Activated CD4-positive, alpha-beta T cell treated with anti-CD3 and anti-CD28 coated beads for 4 hours (primary cell): ENCODE data around the gene DTHD1.
A peak's percentile ranks its signal among the peaks of the same experiment; 100 is the strongest.

Source experiments
- DNase-seq, 2 donors: peaks; one replicate each; pipeline ENCODE4 v3.0.0-alpha.2; 2020

Gene DTHD1

DNA sequence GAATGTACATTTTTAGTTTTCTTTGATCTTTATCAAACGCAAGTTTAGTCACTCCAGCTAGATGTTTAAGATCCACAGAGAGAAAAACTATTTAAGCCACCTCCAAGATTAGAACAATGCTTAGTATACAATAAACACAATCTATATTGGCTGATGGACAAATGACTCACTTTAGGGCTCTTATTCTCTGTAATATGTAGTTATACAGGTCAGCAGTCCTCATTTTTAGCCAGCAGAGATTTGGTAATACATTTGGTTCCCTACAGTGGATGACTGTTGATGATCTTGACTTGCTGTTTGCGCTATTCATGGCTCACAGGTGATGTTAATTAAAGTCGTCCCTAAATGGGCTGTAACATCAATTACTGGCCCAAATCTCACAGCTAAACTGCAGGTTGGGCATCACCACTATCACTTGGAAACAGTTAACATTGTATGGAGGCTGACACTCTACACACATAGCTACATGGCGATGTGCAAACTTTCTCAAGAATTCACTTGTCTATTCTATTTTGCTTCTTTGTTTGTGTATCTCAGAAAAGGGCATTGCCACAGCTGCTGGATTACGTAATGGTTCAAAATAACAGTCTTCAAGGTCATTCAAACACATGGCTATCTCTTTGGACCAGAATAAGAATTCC is 11.8 kb upstream of the DTHD1 start:
- DNase-seq, result no peak

DNA sequence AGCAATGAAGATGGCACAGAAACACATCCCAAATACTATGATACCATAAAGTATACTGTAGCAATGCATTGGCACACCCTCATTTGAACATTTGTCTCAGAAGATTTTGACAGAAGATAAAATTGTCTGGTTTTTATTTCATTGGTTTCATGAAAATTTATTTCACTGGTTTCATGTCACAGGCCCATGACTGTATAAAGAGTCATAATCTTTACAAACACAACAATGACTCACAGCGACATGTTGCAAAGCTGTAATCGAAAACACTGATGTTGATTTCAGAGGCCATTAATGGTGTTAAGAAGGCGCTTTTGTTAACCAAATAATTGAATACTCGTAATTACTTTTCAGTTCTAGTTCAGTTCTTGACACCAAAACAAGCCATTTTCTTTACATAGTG is 8.1 kb upstream of the DTHD1 start:
- no peak for DNase-seq

DNA sequence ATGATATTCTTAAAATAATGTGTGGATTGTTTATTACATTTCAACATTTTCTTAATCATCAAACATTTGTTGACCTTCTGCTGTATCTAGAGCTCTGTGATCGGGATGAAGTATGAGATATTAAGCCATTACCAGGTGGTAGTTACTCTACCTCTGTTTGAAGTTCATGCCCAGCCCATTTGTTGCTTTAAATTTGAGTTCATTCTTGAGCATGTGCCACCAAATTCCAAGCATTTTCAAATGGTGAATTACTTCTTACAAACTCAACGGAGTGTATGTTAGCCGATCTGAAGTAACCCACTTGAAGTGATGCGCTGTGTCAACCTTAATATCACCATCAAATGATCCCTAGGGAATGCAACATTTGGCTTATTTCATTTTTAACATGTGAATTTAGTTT is 7.3 kb upstream of the DTHD1 start:
- no peak for DNase-seq

DNA sequence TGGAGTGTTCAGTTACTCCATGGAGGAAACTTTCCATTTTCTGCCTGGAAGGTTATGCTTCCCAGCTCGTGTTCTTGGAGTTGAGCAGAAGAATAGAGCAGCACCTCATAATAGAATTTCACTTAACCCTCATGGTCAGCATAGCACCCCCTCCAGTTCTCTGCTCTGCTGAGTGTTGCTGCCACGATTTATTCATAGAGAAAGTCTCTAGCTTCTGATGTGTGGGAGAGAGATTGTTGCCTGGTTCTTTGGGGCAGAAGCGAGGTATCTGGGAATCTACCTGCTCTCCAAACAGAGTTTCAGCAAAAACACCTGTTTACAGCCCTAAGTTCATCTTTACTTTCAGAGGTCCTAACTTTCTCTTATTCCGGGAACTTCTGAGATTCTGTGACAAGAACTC is 3.9 kb upstream of the DTHD1 start:
- DNase-seq, result no peak

DNA sequence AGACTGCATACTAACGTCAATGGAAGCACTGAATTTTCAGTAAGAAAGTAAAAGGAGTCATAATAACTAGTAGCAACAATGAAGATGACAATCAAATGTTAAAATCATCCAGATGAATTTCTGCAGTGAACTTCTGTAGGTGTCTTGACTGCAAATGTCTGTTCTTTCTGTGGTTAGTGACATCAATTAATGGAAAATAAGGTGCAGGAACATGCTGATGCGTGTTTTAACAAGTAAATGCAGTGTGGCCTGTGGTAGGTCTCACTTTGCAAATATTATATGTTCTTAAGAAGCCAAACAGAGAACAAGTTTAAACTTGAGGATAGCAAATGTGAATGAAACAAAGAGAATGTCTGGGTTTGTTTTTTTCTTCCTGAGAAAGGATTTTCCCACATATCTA is 2.6 kb upstream of the DTHD1 start:
- no peak for DNase-seq

DNA sequence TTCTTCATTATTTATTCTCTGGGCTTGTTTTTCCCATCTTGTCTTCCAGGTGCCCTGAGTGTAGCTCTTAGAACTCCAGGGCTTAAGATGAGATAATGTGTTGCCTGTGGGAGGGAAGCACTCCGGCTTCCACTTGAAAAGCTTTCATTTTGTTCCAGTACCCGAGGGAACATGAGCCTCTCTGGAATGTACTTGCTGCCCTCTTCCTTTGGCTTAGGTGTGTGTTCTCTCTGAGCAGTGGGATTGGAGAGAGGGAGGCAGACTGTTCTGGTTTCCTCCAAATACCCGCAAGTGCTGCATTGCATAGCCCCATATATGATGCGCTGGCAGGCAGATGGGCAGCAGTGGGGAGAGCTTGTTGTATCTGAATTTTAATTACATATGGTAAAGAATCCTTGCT is 861 bp upstream of the DTHD1 start:
- DNase-seq, result no peak

DNA sequence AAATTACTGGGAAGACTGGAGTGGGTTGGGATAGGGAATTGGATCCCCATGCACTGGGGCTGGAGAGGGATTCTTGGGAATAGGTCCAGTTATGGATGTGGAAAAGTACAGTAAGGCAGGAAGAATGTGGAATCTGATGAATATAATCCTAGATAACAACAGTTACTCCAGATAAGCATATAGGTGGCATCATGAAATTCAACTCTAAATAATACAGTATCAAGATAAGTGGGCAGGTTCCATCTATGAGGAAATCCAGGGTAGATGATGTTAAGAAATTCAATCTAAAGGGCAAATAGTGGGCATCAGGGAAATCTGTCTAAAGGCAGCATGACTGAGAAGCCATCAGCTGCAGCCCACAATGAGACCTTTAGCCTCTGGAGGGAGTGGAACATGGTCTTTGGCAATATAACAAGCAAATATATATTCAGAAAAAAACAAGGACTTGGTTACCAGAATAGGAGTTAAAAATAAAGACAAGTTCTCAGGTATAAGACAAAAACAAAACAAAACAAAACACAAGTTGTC is 1.2 kb downstream of the DTHD1 start:
- DNase-seq, result no peak

DNA sequence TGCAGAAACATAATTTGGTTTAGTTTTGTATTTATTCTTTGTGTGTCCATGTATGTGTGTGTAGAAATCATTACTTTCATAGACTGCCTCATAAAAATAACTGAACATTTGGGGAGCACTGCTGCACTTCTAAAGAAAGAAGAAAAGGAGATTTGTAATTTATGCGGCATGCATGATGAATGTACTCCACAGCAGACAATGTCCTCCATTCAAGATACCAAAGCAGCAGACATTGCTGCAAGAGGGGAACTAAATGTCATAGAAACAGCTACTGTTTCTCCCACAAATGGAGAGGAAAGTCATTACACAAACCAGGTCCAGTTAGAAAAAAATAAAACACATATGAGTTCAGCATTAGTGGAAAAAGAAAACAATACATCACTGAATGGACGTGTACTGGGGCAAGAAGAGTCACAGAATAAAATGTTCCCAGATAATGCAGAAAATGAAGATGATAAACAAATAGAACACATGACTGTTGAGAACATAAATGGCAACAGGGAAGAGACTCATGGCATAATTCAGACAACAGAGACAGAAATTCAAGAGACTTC is 2.6 kb downstream of the DTHD1 start:
- DNase-seq, result no peak

DNA sequence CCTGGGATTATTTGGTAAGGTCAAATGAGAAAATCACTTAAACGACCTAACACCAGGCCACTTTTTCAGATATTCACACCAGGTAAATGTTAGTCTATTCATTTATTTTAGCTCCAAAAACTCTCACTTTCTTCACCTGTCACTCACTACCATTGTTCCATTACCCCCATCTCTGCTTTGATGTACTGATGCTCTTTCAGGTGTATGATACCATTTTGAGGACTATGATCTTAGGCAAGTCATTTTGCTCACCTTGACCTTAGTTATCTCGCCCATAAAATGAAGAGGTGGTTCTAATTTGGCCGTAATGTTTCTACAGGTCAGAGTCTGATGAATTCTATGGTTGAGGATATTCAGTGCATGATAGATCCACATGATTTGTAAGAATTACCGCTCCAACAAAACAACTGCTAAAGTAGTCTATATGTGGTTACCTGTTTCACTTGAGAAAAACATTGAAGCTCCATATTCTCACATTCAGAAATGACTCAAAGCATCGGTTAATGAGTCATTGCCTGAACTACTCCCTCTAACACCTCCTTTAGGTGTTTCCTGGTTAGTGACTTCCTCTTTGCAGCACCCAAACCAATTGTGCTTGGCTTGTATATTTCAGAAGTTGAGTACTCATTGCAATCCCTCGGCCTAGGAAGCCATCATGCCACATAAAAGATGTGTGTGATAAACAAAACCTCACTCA is 4.5 kb downstream of the DTHD1 start:
- DNase-seq, result peak; percentile 54 to 55

DNA sequence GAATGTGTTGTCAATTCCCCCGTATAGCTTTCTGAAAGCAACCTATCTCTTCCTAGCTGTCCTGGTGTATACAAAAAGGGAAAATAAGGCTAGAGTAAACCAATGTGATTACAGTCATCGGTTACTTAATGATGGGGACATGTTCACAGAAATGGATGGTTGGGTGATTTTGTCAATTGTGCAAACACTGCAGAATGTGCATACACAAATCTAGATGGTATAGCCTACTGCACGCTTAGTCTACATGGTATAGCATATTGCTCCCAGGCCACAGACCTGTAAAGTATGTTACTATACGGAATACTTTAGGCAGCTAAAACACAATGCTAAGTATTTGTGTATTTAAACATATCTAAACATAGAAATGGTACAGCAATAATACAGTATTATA is 5.1 kb downstream of the DTHD1 start:
- no peak for DNase-seq

DNA sequence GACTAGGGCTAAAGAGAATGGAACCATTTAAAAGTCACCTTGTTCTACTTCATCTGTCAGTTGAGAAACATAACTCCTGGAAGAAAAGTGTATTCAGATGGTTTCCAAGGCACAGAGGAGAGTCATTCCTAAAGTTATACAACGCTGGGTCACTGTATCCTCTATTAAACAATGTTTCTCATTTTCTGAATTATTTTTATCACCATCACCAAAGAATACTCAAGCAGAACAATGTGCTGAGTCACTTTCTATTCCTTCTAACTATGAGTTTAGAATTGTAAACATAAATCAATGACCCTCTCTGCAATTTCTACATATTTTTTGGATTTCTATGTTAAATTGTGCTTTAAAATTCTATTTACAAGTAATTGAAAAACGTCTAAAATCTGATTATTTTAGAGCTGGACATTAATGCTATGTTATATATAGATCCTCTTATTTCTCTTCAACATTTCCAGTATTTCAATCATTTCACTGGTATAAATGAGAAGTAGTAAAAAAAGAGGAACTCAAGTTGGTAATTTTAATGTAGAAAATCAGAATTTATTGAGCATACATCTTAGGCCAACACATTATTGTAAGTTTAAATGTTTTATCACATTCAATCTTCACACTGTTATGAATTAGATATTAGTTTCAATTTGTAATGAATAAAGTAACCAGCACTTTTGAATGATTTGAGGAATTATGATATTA is 7.5 kb downstream of the DTHD1 start:
- no peak for DNase-seq

DNA sequence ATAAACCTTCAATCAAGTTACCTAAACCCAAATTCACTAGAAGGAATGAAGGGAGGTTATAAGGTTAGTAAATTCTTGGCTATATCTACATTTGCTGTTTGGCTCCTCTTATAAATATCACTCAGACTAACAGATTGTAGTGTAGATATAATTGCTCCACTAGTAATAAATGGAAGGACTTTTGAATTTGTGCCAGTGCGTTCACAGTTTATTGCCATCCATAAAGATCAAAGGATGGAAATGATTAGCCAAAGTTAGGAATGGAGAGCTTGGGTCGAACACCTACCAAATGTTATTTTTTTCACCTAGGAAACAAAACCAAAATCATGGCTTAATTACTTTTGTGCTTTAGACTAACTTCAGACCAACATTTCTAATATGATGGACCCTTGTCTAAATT is 9.2 kb downstream of the DTHD1 start:
- DNase-seq, result no peak

DNA sequence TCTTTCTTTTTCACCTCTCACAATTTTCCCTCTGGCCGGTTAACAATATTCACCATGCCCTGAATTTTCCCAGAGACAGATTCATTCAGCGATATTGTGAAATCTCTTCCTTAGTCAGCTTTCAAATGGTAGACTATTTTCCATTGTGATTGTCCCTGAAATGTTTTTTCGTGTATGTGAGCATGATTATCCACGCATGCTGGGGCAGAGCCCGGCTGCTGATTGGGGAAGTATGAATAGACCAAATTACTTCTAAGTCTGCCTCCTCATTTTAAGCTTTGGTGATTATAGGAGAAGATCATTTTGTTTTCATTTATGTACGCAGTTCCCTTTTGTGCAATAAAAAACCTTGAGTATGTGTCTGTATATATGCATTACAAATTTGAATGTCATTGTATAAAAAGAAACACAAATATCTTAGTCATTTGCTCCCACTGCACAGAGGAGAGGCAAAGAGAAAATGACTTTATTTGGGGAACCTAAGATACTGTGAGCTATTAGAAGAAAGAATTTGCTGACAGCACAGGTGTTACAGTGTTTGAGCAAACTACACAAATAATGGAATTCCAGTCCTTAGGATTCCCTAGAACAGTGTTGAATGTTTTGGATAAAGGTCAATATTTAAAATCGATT is 11.3 kb downstream of the DTHD1 start:
- no peak for DNase-seq

DNA sequence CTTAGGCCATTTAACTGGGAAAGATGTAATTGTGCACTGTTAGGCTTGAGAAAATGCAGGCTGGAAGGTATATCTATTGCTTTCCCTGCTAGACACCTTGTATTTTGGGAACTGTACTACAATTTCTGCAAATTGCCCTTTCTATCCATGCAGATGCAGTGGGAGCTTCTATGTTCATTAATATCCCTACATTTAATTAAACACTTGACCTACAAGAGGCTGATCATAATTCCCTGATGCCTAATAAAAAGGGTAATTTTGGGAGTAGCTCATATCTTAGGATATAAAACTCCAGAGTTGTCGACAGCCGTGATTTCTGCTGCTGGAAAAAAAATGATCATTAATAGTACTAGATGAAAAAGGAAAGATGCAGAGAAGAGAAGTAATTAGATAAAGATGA is 19.7 kb downstream of the DTHD1 start:
- no peak for DNase-seq

DNA sequence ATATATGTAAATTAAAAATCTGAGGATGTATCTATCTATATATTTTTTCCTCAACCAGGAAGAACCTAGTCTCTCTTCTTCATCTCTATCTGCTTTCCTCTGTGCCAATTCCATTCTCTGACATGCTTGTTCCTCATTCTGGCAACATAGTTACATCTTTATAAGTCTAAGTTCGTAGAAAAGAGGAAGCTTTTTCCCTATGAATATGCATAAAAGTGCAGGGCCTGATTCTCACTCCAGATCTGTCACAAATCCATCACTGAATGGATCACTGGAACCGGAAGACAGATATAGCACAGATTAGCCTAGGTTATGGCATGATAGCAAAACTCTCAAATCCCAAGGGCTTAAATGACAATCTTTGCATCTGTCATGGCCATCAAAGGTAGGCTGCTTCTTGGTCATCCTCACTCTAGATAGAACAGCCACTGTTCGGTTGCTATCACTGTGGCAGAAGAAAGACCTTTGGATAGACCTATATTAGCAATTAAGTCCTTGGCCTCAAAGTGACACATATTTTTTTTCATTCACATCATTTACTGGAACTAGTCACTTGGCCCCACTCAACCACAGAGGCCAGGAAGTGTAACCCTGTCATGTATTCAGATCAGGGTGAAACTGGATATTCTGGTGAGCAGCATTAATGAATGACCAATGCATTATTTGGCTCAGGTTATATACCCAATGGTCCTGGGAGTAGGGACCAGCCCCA is 22.2 kb downstream of the DTHD1 start:
- DNase-seq, result no peak

DNA sequence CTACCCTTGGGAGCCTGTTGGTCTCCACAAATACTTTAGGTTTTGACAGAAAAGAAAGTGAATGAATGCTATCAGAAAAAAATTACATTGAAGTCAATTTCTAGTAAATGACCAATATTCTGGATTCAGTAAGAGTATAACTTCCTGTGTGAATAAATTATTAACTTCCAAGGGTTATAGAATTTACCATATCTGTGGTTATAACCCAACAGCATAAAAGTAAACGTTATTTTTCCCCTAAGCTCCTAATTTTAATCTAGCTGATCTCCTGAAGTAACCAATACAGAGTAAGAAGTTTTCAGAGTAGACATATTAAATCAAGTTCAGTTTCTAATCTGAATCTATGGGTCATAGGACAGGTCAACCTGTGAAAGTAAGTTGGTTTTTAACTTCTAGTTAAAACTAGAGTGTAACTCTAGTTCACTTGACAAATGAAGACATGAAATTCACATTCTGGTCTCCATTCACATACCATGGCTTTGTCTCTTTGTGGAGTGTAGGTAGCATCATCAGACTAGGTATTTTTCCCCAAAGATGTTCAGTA is 22.8 kb downstream of the DTHD1 start:
- DNase-seq, result no peak

DNA sequence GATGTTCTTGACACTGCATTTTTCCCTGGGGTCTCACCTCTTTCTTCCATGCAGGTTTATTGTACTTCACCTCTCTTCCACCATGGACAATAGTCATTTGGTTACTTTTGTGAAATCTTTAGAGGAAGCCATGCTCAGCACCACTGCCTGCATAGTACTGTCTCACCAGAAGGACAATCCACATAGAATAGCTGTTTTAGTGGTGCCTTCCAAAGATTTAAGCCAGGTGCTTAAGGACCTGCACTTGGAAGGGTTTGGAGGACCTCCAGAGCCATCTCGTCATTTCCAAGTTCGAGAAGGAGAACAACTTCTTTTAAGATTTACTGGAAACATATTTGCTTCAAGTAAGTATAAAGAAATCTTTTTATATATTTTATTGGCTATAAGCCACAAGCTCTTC is 26.7 kb downstream of the DTHD1 start:
- DNase-seq, result no peak

DNA sequence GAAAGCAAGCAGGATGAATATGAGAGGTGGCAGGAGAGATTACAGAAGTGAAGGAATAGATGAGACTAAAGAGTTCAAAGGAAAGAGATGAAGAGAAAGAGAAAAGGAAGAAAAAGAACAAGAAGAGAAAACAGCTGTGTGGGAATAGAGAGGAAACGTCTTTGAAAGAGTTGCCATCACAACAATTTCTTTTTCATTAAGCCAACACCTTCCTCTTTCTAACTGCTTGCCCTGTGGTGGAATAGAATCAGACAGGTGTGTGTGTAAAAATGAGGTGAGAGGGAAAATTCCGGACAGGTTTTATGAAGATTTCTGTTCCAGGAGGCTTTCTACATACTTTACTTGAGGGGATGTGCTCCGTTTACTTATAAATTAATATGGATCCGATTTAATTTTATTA is 28.8 kb downstream of the DTHD1 start:
- DNase-seq, result no peak

DNA sequence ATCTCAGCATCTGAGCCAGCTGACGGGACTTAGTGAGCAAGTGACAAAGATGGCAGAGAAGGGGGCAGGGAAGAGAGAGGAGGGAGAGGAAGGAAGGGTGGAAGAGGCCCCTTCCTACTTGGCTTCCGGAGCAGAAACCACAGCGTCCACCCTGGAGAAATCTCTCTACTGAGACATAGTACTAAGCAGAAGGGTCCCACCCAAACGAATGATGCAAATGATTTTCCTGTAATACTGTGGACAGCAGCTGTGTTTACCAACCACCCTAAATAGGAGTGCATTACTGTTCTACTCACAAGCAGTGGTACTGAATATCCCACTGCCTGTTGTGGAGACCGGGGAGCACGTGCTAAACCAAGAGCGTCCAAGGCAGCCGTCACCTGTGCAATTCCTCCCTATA is 29.4 kb downstream of the DTHD1 start:
- no peak for DNase-seq

DNA sequence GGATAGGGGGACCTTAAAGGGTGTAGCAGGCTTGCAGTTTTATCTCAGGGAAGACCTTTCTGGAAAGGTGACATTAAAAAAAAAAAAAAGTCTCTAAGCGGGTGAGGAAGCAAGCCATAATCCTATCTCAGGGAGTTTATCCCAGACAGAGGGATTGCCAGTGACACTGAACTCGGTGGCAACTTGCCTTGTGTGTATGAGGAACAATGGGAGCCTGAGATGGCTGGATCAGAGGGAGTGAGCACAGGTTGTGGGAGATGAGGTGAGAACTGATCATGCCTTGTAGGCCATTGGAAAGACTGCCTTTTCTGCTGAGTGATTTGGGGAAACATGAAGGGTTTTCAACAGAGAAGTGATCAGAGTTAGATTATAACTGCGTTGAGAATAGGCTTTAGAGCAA is 31.1 kb downstream of the DTHD1 start:
- no peak for DNase-seq

DNA sequence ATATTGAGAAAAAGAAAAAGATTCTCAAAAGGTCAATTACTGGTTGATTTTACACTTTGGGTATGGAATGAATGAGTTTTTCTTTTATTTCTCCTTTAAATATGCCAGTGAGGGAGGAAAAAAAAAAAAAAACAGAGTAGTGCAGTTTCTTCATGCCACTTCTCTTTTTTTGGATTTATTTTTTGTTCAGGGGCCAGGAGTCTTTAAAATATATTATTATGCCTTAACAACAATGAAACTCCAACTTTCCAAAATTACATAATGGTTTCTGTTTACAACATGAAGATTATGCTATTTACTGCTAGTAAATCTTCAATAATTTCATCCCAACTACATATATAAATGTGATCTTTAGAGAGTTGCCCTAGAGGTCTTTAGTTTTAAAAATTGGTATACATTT is 31.9 kb downstream of the DTHD1 start:
- no peak for DNase-seq

DNA sequence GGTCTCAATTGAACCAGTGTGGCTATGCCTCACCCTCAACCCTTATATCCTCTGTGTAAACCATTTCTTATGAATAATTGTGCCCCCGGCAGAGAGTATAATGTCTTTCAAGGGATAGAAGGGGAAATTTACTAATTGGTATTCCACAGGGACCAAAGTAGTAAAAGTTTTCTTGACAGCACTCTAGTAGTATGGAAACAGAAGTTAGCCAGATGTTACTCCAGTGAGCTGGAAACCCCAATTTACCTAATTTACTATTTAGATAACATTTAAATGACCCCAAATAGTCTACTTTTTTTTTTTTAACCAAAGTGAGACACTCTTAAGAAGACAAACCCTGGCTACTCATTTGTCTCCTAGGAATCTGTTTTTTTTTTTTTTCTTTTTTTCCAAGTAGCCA is 32.3 kb downstream of the DTHD1 start:
- DNase-seq, result no peak

DNA sequence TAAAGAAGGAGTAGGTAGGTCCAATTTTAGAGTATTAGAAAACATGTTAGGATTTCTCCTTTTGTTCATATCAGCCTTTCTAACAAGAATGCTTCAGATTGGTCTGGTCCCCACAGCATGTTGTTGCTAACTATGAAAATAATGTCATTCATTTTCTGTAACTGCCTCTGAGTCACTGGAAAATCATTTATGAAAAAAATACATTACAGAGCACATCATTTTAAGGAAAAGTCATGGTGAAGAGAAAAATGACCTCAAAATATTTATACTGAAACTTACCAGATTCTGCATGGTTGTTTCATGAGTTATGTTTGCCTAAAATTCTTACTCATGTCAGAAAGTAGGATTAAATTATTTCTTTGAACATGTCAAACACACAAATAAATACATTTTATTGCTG is 35.2 kb downstream of the DTHD1 start:
- DNase-seq, result no peak
